ENCODE data around the gene IAPP.
"Not testable (repeated sequence)": the region's sequence is repeated elsewhere in the genome, so short reads cannot be mapped to it uniquely, and the experiment has no call there.

IAPP gene

GRCh38 chr12:21353487-21353886 lies 19.2 kb upstream of the IAPP start:
- H3K79me2 ChIP-seq (ENCODE audit: insufficient read depth, low read length) = no peaks in the 10 kb centered on the region
- H3K36me3 ChIP-seq (ENCODE audit: insufficient read depth, low read length) = no peaks in the 10 kb centered on the region
- no peak overlapping the region for H3K4me3 ChIP-seq (ENCODE audit: low read length, poor library complexity, severe bottlenecking)
- no peak for TF ChIP-seq EZH2phosphoT487 (IDR thresholded peaks at IDR 0.05; ENCODE audit: borderline replicate concordance)
- TF ChIP-seq CTCF (conservative IDR thresholded peaks at IDR 0.05; ENCODE audit: low read length) = no peak
- H3K27me3 ChIP-seq (ENCODE audit: insufficient read depth, low read length, poor library complexity, severe bottlenecking) = no peaks in the 10 kb centered on the region
- no peak overlapping the region for H2AFZ ChIP-seq (ENCODE audit: low read length)
- H3K4me1 ChIP-seq (ENCODE audit: insufficient read depth, low read length, poor library complexity, severe bottlenecking) = no peaks in the 10 kb centered on the region
- no peak overlapping the region for H3K9ac ChIP-seq (ENCODE audit: low read depth, low read length, poor library complexity, severe bottlenecking)
- H3F3A ChIP-seq (ENCODE audit: low read depth) = no peaks in the 10 kb centered on the region
- H3K9me3 ChIP-seq (ENCODE audit: insufficient read depth, low read depth, low read length) = no peaks in the 10 kb centered on the region
- H3K4me2 ChIP-seq (ENCODE audit: low read depth, low read length, poor library complexity, severe bottlenecking) = no peak overlapping the region
- no peaks in the 10 kb centered on the region for H4K20me1 ChIP-seq (ENCODE audit: insufficient read depth, low read length, poor library complexity, severe bottlenecking)
- H3K9me2 ChIP-seq (replicated peaks; ENCODE audit: low read depth, low read length) = no peaks in the 10 kb centered on the region

- no peak overlapping the region for H3K9ac ChIP-seq (ENCODE audit: low read depth, low read length, poor library complexity, severe bottlenecking)
- H3F3A ChIP-seq (ENCODE audit: low read depth) = no peaks in the 10 kb centered on the region
- no peaks in the 10 kb centered on the region for H3K9me2 ChIP-seq (replicated peaks; ENCODE audit: low read depth, low read length)
- H3K4me1 ChIP-seq (ENCODE audit: insufficient read depth, low read length, poor library complexity, severe bottlenecking) = no peaks in the 10 kb centered on the region
- no peaks in the 10 kb centered on the region for H3K79me2 ChIP-seq (ENCODE audit: insufficient read depth, low read length)
- no peak overlapping the region for H3K4me3 ChIP-seq (ENCODE audit: low read length, poor library complexity, severe bottlenecking)
- H3K4me2 ChIP-seq (ENCODE audit: low read depth, low read length, poor library complexity, severe bottlenecking) = no peak overlapping the region
- no peaks in the 10 kb centered on the region for H3K36me3 ChIP-seq (ENCODE audit: insufficient read depth, low read length)
- TF ChIP-seq CTCF (conservative IDR thresholded peaks at IDR 0.05; ENCODE audit: low read length) = no peak
- no peak for TF ChIP-seq EZH2phosphoT487 (IDR thresholded peaks at IDR 0.05; ENCODE audit: borderline replicate concordance)
- H2AFZ ChIP-seq (ENCODE audit: low read length) = no peak overlapping the region
- no peaks in the 10 kb centered on the region for H3K27me3 ChIP-seq (ENCODE audit: insufficient read depth, low read length, poor library complexity, severe bottlenecking)
- H3K9me3 ChIP-seq (ENCODE audit: insufficient read depth, low read depth, low read length) = no peaks in the 10 kb centered on the region
- no peaks in the 10 kb centered on the region for H4K20me1 ChIP-seq (ENCODE audit: insufficient read depth, low read length, poor library complexity, severe bottlenecking)
Measured at GRCh38 chr12:21353948-21354347, 18.8 kb upstream of the IAPP start.

DNA sequence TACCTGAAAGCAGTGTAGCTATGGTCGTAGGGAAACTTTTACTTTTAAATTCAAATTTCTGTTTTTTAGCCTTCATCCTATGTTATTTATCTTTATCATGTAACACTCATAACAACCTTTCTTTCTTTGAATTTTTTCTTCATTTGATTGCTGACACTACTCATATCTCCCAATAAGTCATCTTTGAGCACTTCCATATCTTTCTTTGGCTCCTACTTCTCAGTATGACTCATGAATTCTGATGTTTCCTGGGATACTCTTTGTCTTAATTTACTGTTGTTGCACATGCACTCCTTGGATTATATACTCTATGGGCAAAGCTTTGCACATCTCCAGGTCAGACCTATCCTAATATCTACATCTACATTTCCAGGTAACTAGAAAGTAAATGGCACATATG lies 18.1 kb upstream of the IAPP start:
- no peaks in the 10 kb centered on the region for H3K4me1 ChIP-seq (ENCODE audit: insufficient read depth, low read length, poor library complexity, severe bottlenecking)
- H2AFZ ChIP-seq (ENCODE audit: low read length) = no peak overlapping the region
- no peaks in the 10 kb centered on the region for H3K9me3 ChIP-seq (ENCODE audit: insufficient read depth, low read depth, low read length)
- H3K9ac ChIP-seq (ENCODE audit: low read depth, low read length, poor library complexity, severe bottlenecking) = no peak overlapping the region
- H4K20me1 ChIP-seq (ENCODE audit: insufficient read depth, low read length, poor library complexity, severe bottlenecking) = no peaks in the 10 kb centered on the region
- TF ChIP-seq CTCF (conservative IDR thresholded peaks at IDR 0.05; ENCODE audit: low read length) = no peak
- no peak for TF ChIP-seq EZH2phosphoT487 (IDR thresholded peaks at IDR 0.05; ENCODE audit: borderline replicate concordance)
- H3K4me3 ChIP-seq (ENCODE audit: low read length, poor library complexity, severe bottlenecking) = no peak overlapping the region
- no peaks in the 10 kb centered on the region for H3F3A ChIP-seq (ENCODE audit: low read depth)
- H3K27me3 ChIP-seq (ENCODE audit: insufficient read depth, low read length, poor library complexity, severe bottlenecking) = no peaks in the 10 kb centered on the region
- no peaks in the 10 kb centered on the region for H3K79me2 ChIP-seq (ENCODE audit: insufficient read depth, low read length)
- H3K36me3 ChIP-seq (ENCODE audit: insufficient read depth, low read length) = no peaks in the 10 kb centered on the region
- no peak overlapping the region for H3K4me2 ChIP-seq (ENCODE audit: low read depth, low read length, poor library complexity, severe bottlenecking)
- H3K9me2 ChIP-seq (replicated peaks; ENCODE audit: low read depth, low read length) = no peaks in the 10 kb centered on the region

DNA sequence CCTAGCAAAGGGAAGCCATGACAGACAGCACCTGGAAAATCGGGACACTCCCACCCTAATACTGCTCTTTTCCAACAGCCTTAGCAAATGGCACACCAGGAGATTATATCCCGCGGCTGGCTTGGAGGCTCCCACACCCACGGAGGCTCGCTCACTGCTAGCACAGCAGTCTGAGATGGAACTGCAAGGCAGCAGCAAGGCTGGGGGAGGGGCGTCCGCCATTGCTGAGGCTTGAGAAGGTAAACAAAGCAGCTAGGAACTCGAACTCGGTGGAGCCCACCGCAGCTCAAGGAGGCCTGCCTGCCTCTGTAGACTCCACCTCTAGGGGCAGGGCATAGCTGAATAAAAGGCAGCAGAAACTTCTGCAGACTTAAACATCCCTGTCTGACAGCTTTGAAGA lies 12.1 kb upstream of the IAPP start:
- H3K9ac ChIP-seq (ENCODE audit: low read depth, low read length, poor library complexity, severe bottlenecking); H3K4me1 ChIP-seq (ENCODE audit: insufficient read depth, low read length, poor library complexity, severe bottlenecking); H3K4me2 ChIP-seq (ENCODE audit: low read depth, low read length, poor library complexity, severe bottlenecking); H3K36me3 ChIP-seq (ENCODE audit: insufficient read depth, low read length); H3K4me3 ChIP-seq (ENCODE audit: low read length, poor library complexity, severe bottlenecking); H3K27me3 ChIP-seq (ENCODE audit: insufficient read depth, low read length, poor library complexity, severe bottlenecking); H2AFZ ChIP-seq (ENCODE audit: low read length); H3K79me2 ChIP-seq (ENCODE audit: insufficient read depth, low read length); H3F3A ChIP-seq (ENCODE audit: low read depth); H4K20me1 ChIP-seq (ENCODE audit: insufficient read depth, low read length, poor library complexity, severe bottlenecking); H3K9me2 ChIP-seq (replicated peaks; ENCODE audit: low read depth, low read length); H3K9me3 ChIP-seq (ENCODE audit: insufficient read depth, low read depth, low read length): not testable (repeated sequence)

All from Loucy (cell line).